ENCODE data around the gene MKLN1. TPM values are rescaled to one million over a fixed set of nuclear protein-coding genes. Genes with fewer than 3 reads are reported as not detected.

The MKLN1 gene
- total and polyA plus RNA-seq, 2 of the 4 experiments (the other 2 are of a cell fraction): 17.5 to 52.0 TPM

- Histone ChIP-seq H3K79me1 (ENCODE audit: low read depth in 1 of 2, low read length in 2 of 2) (no peaks in the 10 kb centered on the region), H3K18ac (ENCODE audit: low read depth, low read length) (no peak overlapping the region), H3K4ac (ENCODE audit: low read depth, low read length) (no peak overlapping the region), H3K9ac (ENCODE audit: low read depth, low read length) (no peak overlapping the region), H4K8ac (ENCODE audit: low read depth in 2 of 2, low read length in 2 of 2) (no peak overlapping the region), H3K14ac (replicated peaks; ENCODE audit: low read depth, low read length) (no peak overlapping the region), H2BK15ac (ENCODE audit: low read depth, low read length) (no peak overlapping the region), H2AFZ (replicated peaks; ENCODE audit: low read length, poor library complexity) (no peak overlapping the region), H3K27me3 (ENCODE audit: control insufficient read depth, insufficient read depth, low read length) (no peaks in the 10 kb centered on the region), H3K9me3 (ENCODE audit: control insufficient read depth, insufficient read depth, low read length) (peaks cover 6% of the 10 kb centered on the region), H2BK5ac (ENCODE audit: low read depth, low read length, poor library complexity, severe bottlenecking) (no peak overlapping the region), H4K5ac (ENCODE audit: low read depth, low read length) (no peak overlapping the region), H3K27ac (ENCODE audit: insufficient read depth, low read length) (no peak overlapping the region), H3K9me1 (ENCODE audit: insufficient read depth, low read length) (no peaks in the 10 kb centered on the region), H3K56ac (ENCODE audit: extremely low read depth, insufficient read depth, low read length) (no peak overlapping the region), H4K20me1 (ENCODE audit: insufficient read depth, low read length) (no peaks in the 10 kb centered on the region), H3K4me3 (ENCODE audit: insufficient read depth, low read depth, low read length) (no peak overlapping the region), H3K4me1 (ENCODE audit: control insufficient read depth, insufficient read depth, low read length) (no peaks in the 10 kb centered on the region), H2AK9ac (replicated peaks; ENCODE audit: low read depth, low read length, poor library complexity) (no peak overlapping the region), H3K36me3 (ENCODE audit: control insufficient read depth, insufficient read depth, low read length) (no peaks in the 10 kb centered on the region), H2AK5ac (ENCODE audit: low read depth, low read length) (no peak overlapping the region), H4K91ac (ENCODE audit: insufficient read depth, low read depth, low read length) (no peak overlapping the region), H2BK20ac (ENCODE audit: low read depth, low read length) (no peak overlapping the region), H3K4me2 (ENCODE audit: low read depth, low read length) (no peak overlapping the region), H2BK120ac (ENCODE audit: low read depth, low read length) (no peak overlapping the region), H3K23ac (ENCODE audit: low read depth, low read length) (no peak overlapping the region)
- in situ Hi-C loops (cut with MboI; ENCODE audit: low sequenced_read_pairs) (no loop called here), intact Hi-C loops (cut with micrococcal nuclease) (no loop called here), dilution Hi-C loops (cut with HindIII; ENCODE audit: low sequenced_read_pairs, unreplicated experiment) (no loop called here)
- DNase-seq (peak; percentile 23), ATAC-seq (ENCODE audit: low read depth) (no peak)
- POLR2A ChIA-PET (ENCODE audit: unreplicated experiment): no interaction called here
- CTCF ChIA-PET: interaction anchor here (0.8 kb wide), 2 partner anchors 108 to 227 kb away, joined by 3 to 6 read pairs; no protein-coding TSS in a partner anchor
- TF ChIP-seq RCOR1 (IDR thresholded peaks at IDR 0.05; ENCODE audit: insufficient replicate concordance, low read length) (no peak), SMC3 (IDR thresholded peaks at IDR 0.05; ENCODE audit: low read depth, low read length) (peak; percentile 44), CTCF (conservative IDR thresholded peaks at IDR 0.05; ENCODE audit: low read depth, low read length) (peak; percentile 38; the same call in 1 of the 2 replicates), BHLHE40 (IDR thresholded peaks at IDR 0.05; ENCODE audit: low read depth, low read length) (no peak), FOS (IDR thresholded peaks at IDR 0.05; ENCODE audit: low read depth, low read length) (no peak), RAD21 (IDR thresholded peaks at IDR 0.05; ENCODE audit: low read length) (peak; percentile 66)
- no TSS peak for BruUV-seq (replicated peaks)
- WGBS, 2 experiments (ENCODE audit: extremely low coverage in 2 of 2, insufficient read length in 1 of 2): 72% methylated on average over 4 of the region's 8 CpGs; no CpG with 5 or more reads in 1 of the 2 experiments
Measured at GRCh38 chr7:131302876-131303707, 24.6 kb upstream of the MKLN1 start.
